ENCODE results near the gene MRPS10. TPM values are rescaled to one million over a fixed set of nuclear protein-coding genes. Genes with fewer than 3 reads are reported as not detected.

MRPS10 gene
- total and polyA plus RNA-seq, 7 donors = 27.7 to 41.4 (median 33.0) TPM

DNA sequence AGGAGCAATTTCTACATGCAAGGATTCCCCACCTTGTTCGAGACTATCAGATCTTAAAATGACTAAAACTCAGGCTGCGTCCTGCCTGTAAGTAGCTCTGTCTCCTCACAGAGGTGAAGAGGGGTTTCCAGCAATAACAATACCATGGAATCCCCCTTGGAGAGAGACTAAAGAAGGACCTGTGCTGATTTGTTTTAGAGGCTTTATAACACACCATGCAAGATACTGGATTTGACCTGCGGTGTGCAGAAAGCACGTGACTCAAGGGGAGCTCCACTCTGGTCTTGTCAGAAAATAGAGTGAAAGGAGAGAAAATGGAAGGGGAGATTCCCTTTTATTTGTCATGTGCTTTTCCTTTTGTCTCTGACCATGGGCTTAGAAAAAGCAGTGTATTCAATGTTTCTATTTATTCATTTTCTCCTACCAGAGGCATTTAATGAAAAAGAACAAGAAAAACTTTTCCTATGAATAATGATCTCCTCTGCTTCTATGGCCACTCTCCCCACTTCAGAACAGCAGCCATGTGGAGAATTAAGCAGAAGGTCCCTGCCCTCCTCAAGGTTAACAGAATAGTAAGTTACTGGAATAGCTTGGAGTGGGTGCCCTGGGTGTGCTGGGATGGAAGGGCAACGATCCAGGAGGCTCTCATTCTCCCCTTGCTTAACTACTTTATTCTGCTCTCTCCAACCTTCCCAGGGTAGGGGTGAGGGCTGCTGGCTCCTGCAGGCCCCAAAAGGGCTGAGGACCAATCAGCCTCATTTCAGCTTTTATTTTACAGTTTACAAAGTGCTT, 19.2 kb upstream of the MRPS10 start:
- peaks cover 2 to 59% (median 3%) of the 10 kb centered on the region in 4 donors for H3K36me3 ChIP-seq
- TF ChIP-seq, protein P1, sequence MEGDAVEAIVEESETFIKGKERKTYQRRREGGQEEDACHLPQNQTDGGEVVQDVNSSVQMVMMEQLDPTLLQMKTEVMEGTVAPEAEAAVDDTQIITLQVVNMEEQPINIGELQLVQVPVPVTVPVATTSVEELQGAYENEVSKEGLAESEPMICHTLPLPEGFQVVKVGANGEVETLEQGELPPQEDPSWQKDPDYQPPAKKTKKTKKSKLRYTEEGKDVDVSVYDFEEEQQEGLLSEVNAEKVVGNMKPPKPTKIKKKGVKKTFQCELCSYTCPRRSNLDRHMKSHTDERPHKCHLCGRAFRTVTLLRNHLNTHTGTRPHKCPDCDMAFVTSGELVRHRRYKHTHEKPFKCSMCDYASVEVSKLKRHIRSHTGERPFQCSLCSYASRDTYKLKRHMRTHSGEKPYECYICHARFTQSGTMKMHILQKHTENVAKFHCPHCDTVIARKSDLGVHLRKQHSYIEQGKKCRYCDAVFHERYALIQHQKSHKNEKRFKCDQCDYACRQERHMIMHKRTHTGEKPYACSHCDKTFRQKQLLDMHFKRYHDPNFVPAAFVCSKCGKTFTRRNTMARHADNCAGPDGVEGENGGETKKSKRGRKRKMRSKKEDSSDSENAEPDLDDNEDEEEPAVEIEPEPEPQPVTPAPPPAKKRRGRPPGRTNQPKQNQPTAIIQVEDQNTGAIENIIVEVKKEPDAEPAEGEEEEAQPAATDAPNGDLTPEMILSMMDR (IDR thresholded peaks at IDR 0.05) = no peak
- TF ChIP-seq POLR2A (IDR thresholded peaks at IDR 0.05) (no peak), EP300 (IDR thresholded peaks at IDR 0.05) (no peak), POLR2AphosphoS5 (IDR thresholded peaks at IDR 0.05) (no peak)
- H3K27ac ChIP-seq = no peak overlapping the region
- H3K4me3 ChIP-seq = no peak overlapping the region
- intact Hi-C loops (cut with DNase I) = no loop called here
- H3K27me3 ChIP-seq = no peaks in the 10 kb centered on the region
- no peak for DNase-seq
- H3K4me1 ChIP-seq = no peaks in the 10 kb centered on the region
- H3K9me3 ChIP-seq = no peaks in the 10 kb centered on the region
- WGBS, 2 donors = 76 to 87% methylated on average over 5 of the region's 5 CpGs

DNA sequence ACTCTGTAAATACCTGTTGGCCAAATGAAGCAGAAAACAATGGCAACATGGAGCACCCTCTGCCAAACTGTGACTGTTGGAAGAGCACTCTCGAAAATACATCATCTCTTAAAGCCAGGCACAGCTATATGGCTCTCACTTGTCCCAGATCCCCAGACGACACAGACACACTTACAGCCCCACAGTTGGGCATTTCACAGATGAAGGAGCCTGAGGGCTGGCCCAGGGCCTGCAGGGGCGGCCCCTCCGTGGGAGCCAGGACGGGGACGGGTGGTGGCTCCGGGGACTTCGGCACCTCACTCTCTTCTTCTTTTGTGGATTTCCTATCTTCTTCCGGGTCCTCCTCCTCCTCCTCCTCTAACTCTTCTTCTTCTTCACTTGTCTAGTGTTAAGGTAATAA, 18.4 kb upstream of the MRPS10 start:
- Histone ChIP-seq H3K36me3 (peaks cover 0 to 59% (median 2%) of the 10 kb centered on the region in 4 donors), H3K4me3 (no peak overlapping the region), H3K27ac (no peak overlapping the region), H3K4me1 (no peaks in the 10 kb centered on the region), H3K9me3 (no peaks in the 10 kb centered on the region), H3K27me3 (no peaks in the 10 kb centered on the region)
- DNase-seq = no peak
- intact Hi-C loops (cut with DNase I) = no loop called here
- no peak for TF ChIP-seq EP300 (IDR thresholded peaks at IDR 0.05)
- TF ChIP-seq POLR2AphosphoS5 (IDR thresholded peaks at IDR 0.05) = no peak
- no peak for TF ChIP-seq POLR2A (IDR thresholded peaks at IDR 0.05)
- TF ChIP-seq, protein P1 (IDR thresholded peaks at IDR 0.05) = no peak
- 88 to 90% methylated on average over 9 of the region's 9 CpGs for WGBS, 2 donors

DNA sequence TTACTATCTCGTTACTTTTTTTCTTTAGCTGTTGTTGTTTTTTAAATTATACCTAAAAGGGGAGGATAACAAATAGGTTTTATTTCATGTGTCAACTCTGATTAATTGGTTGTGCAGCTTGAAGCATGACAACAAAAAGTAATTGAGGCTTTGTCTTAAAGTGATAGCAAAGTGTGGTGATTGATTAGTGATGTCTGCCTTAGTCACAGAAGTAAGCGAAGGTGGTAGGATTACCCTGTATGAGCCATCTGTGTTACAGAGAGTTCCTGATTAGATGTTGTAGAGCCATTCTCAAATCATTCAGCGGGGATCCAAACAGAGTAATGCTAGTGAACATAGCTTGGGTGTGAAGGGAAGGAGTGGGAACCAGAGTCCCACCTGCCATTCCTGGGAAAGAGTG, 14.4 kb upstream of the MRPS10 start:
- Histone ChIP-seq H3K4me1 (no peaks in the 10 kb centered on the region), H3K27ac (no peak overlapping the region), H3K27me3 (no peaks in the 10 kb centered on the region), H3K9me3 (no peaks in the 10 kb centered on the region), H3K36me3 (peaks cover 0 to 64% (median 0%) of the 10 kb centered on the region in 4 donors), H3K4me3 (no peak overlapping the region)
- intact Hi-C loops (cut with DNase I) = no loop called here
- WGBS, 2 donors = 95% methylated on average over 3 of the region's 3 CpGs
- no peak for DNase-seq
- TF ChIP-seq POLR2A (IDR thresholded peaks at IDR 0.05) (no peak), POLR2AphosphoS5 (IDR thresholded peaks at IDR 0.05) (no peak), EP300 (IDR thresholded peaks at IDR 0.05) (no peak)
- TF ChIP-seq, protein P1 (IDR thresholded peaks at IDR 0.05) = no peak

DNA sequence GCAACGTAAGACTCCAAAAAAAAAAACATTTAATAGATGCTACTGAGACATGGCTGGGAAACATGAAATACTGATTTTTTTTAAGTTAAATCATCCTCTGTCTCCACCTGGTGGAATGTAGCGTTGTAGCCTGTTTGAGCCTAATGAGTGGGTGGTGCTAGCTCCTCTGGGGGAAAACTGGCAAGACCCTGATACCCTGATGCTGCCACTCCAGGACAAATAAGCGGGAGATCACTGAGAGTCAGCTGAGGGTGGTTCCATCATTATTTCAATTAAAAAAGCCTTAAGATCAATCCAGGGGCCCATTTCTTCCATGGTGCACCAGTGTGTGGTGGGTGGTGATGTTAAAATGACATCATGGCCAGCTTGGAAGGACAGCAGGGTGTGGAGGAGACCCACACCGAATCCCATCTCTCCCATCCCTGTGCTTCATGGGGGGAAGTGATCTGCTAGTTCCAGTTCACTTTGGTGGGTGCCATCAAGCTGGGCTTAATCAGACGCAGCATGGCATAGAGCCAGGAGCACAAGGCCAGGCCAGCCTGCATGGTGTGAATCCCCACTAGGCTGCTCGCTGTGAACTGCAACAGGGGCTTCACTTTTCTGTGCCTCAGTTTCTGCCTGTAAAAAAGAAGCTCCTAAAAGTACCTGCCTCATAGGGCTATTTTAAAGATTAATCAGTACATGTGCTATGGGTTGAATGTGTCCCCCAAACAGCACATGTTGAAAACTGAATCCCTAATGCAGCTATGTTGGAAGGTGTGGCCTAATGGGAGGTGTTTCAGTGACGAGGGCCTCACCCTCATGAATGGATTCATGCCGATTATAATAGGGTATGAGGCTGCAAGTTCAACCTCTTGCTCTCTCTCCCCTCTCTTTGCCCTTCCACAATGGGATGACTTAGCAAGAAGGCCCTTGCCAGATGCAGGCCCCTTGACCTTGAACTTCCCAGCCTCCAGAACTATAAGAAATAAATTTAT, 13.0 kb upstream of the MRPS10 start:
- Histone ChIP-seq H3K9me3 (no peaks in the 10 kb centered on the region), H3K4me1 (no peaks in the 10 kb centered on the region), H3K36me3 (peaks cover 0 to 57% (median 0%) of the 10 kb centered on the region in 4 donors), H3K4me3 (no peak overlapping the region), H3K27me3 (no peaks in the 10 kb centered on the region), H3K27ac (no peak overlapping the region)
- no peak for DNase-seq
- intact Hi-C loops (cut with DNase I) = no loop called here
- no peak for TF ChIP-seq EP300 (IDR thresholded peaks at IDR 0.05)
- TF ChIP-seq, protein P1 (IDR thresholded peaks at IDR 0.05) = no peak
- TF ChIP-seq POLR2AphosphoS5 (IDR thresholded peaks at IDR 0.05) = no peak
- no peak for TF ChIP-seq POLR2A (IDR thresholded peaks at IDR 0.05)
- 79 to 83% methylated on average over 8 of the region's 8 CpGs for WGBS, 2 donors
